Bronchial epithelial cell (primary cell): ENCODE measurements around the gene DNMT3B. TPM values are rescaled to one million over a fixed set of nuclear protein-coding genes. Genes with fewer than 3 reads are reported as not detected.

Source experiments
- DNase-seq: peaks from one replicate; pipeline ENCODE4 v3.0.0-alpha.2; 2010; ENCODE audit warnings: low read depth
- FAIRE-seq: peaks from 2 replicates; lab custom pipeline; 2011; peaks lifted over from hg19 to GRCh38; lab: Jason Lieb, UNC
- H3K27me3 ChIP-seq: 2 replicates; pipeline ENCODE4 v1.5.1; 2011; ENCODE audit warnings: low read length; ENCODE audit not compliant: control insufficient read depth, insufficient read depth
- H3K36me3 ChIP-seq: 2 replicates; pipeline ENCODE4 v1.5.1; 2011; ENCODE audit warnings: low read length; ENCODE audit not compliant: control insufficient read depth, insufficient read depth
- H3K4me3 ChIP-seq: 2 replicates; pipeline ENCODE4 v1.5.1; 2011; ENCODE audit warnings: mild to moderate bottlenecking, low read depth, low read length, control low read depth
- CTCF ChIP-seq: IDR thresholded peaks from 2 replicates; pipeline ENCODE4 v1.5.1; 2011; ENCODE audit warnings: mild to moderate bottlenecking, moderate library complexity, low read length, control low read depth, inconsistent platforms; ENCODE audit not compliant: insufficient read depth, severe bottlenecking
- total RNA-seq: library from RNA; depleted of rRNA; stranded (reverse); fragments of >200 nt; gene quantifications from 2 replicates; pipeline ENCODE4 v1.2.1, GENCODE V29; 2014

DNMT3B gene
- total RNA-seq, 1 donor from 2014 or later: 0.79 TPM

DNA sequence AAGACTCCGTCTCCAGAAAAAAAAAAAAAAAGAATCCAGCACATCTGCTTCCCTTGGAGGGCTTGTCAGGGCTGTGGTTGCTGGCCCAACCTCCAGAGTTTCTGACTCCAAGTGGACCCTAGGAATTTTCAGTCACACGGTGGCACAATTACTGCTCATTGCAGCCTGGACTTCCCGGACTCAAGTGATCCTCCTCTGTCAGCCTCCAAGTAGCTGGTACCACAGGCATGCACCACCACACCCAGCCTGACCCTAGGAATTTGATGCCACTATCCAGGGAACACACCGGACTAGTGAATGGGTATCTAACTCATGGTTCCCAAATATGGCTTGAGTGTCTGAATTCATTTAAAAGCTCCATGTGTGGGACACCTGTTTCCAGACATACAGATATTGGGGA, 47.7 kb downstream of the DNMT3B start:
- DNase-seq (no peak), FAIRE-seq (no peak)
- Histone ChIP-seq H3K4me3 (no peak overlapping the region), H3K36me3 (no peaks in the 10 kb centered on the region), H3K27me3 (no peaks in the 10 kb centered on the region)
- TF ChIP-seq CTCF: no peak

DNA sequence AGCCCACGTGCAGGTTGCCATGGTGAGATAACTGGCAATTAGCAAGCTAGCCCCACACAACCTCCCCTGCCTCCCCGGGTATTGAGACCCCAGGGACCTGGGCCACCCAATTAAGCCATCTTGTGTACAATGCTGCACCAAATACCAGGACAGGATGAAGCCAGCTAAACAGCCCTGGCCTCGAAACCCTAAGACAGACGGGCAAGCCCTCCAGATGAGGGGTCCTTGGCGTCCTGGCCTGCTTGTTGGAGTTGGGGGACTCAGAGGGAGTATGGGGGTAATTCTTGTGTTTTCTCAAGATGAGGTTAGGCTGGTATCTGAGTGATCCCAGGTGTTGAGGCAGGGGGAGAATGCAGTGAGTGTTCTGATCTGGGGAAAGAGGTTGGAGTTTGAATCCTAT, 48.8 kb downstream of the DNMT3B start:
- TF ChIP-seq CTCF: no peak
- H3K4me3 ChIP-seq: no peak overlapping the region
- no peaks in the 10 kb centered on the region for H3K36me3 ChIP-seq
- DNase-seq (no peak), FAIRE-seq (no peak)
- no peaks in the 10 kb centered on the region for H3K27me3 ChIP-seq

DNA sequence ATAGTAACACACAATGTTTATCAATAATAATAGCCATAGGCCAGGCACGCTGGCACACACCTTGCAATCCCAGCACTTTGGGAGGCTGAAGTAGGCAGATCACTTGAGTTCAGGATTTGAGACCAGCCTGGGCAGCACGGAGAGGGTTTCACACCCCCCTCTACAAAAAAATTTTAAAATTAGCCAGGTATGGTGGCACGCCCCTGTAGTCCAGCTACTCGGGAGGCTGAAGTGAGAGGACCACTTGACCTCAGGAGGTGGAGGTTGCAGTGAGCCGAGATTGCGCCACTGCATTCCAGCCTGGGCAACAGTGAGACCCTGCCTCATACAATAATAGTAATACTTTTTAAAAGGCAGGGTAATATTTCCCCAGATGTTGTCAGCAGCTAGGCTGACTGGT, 49.7 kb downstream of the DNMT3B start:
- Histone ChIP-seq H3K27me3 (no peaks in the 10 kb centered on the region), H3K4me3 (no peak overlapping the region), H3K36me3 (no peaks in the 10 kb centered on the region)
- DNase-seq (no peak), FAIRE-seq (no peak)
- no peak for TF ChIP-seq CTCF

- FAIRE-seq: no peak
- no peak for TF ChIP-seq CTCF
Measured at GRCh38 chr20:32819992-32820697, 58.0 kb downstream of the DNMT3B start.

GRCh38 chr20:32820698-32821377, 58.7 kb downstream of the DNMT3B start:
- FAIRE-seq: no peak
- Histone ChIP-seq H3K36me3 (no peaks in the 10 kb centered on the region), H3K27me3 (no peaks in the 10 kb centered on the region), H3K4me3 (peak overlapping the region; percentile 61)
- no peak for TF ChIP-seq CTCF
- DNase-seq: no peak

More at GRCh38 chr20:32819992-32820697, 58.0 kb downstream of the DNMT3B start:
- Histone ChIP-seq H3K27me3 (no peaks in the 10 kb centered on the region), H3K4me3 (peak overlapping the region; percentile 61), H3K36me3 (no peaks in the 10 kb centered on the region)
- no peak for DNase-seq

DNA sequence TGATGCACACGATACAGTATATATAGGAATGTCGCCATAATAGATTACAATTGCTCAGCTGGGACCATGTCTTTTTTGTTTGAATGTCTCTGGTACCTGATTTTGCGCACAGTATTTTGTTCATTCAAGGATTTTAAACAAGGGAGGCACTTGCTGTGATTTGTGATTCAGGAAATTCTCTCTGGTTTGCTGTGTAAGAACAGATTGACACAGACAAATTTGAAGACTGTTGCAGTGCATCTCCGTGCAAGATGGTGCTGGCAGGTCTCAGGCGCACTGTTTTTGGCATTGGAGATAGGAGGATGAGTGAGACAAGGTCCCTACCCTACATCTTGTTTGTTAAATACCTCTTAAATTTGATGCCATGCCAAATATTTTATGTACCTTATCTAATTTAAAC, 60.0 kb downstream of the DNMT3B start:
- DNase-seq (no peak), FAIRE-seq (no peak)
- H3K27me3 ChIP-seq: no peaks in the 10 kb centered on the region
- no peaks in the 10 kb centered on the region for H3K36me3 ChIP-seq
- H3K4me3 ChIP-seq: no peak overlapping the region
- no peak for TF ChIP-seq CTCF
